Measurements from ENCODE around the gene SLC25A39. TPM values are rescaled to one million over a fixed set of nuclear protein-coding genes. Genes with fewer than 3 reads are reported as not detected.
"Not testable (repeated sequence)": the region's sequence is repeated elsewhere in the genome, so short reads cannot be mapped to it uniquely, and the experiment has no call there.

The SLC25A39 gene
- total RNA-seq, 1 donor from 2014 or later, result 61.2 TPM

GRCh38 chr17:44334315-44334714 is 9.7 kb upstream of the SLC25A39 start:
- Mint-ChIP-seq H3K4me3 (no peak overlapping the region), H3K9me3 (no peaks in the 10 kb centered on the region), H3K27ac (peak overlapping the region; percentile 11), H3K36me3 (no peaks in the 10 kb centered on the region), H3K4me1 (peaks cover 10% of the 10 kb centered on the region), H3K27me3 (ENCODE audit: insufficient read depth, low read depth) (peaks cover 4% of the 10 kb centered on the region)
- no peaks in the 10 kb centered on the region for H3K4me1 ChIP-seq
- H3F3A ChIP-seq (ENCODE audit: low read depth), result peaks cover 9% of the 10 kb centered on the region
- H3K4me2 ChIP-seq, result no peak overlapping the region
- H3K9ac ChIP-seq, result no peak overlapping the region
- no peak overlapping the region for H2AFZ ChIP-seq (replicated peaks)
- TF ChIP-seq EZH2 (IDR thresholded peaks at IDR 0.05) (no peak), EZH2phosphoT487 (IDR thresholded peaks at IDR 0.05) (no peak)
- TF ChIP-seq, protein P1, sequence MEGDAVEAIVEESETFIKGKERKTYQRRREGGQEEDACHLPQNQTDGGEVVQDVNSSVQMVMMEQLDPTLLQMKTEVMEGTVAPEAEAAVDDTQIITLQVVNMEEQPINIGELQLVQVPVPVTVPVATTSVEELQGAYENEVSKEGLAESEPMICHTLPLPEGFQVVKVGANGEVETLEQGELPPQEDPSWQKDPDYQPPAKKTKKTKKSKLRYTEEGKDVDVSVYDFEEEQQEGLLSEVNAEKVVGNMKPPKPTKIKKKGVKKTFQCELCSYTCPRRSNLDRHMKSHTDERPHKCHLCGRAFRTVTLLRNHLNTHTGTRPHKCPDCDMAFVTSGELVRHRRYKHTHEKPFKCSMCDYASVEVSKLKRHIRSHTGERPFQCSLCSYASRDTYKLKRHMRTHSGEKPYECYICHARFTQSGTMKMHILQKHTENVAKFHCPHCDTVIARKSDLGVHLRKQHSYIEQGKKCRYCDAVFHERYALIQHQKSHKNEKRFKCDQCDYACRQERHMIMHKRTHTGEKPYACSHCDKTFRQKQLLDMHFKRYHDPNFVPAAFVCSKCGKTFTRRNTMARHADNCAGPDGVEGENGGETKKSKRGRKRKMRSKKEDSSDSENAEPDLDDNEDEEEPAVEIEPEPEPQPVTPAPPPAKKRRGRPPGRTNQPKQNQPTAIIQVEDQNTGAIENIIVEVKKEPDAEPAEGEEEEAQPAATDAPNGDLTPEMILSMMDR (IDR thresholded peaks at IDR 0.05), result no peak
- H3K27me3 ChIP-seq, result no peaks in the 10 kb centered on the region
- H3K79me2 ChIP-seq (ENCODE audit: low read depth), result no peaks in the 10 kb centered on the region
- H3K36me3 ChIP-seq, result no peaks in the 10 kb centered on the region
- no peak overlapping the region for H3K27ac ChIP-seq
- no peak overlapping the region for H3K4me3 ChIP-seq
- H4K20me1 ChIP-seq (ENCODE audit: low read depth), result no peaks in the 10 kb centered on the region
- H3K9me3 ChIP-seq (ENCODE audit: low read depth), result no peaks in the 10 kb centered on the region
- no peak for DNase-seq (ENCODE audit: low spot score)

- Histone ChIP-seq H3K36me3 (no peaks in the 10 kb centered on the region), H3K27ac (no peak overlapping the region), H3F3A (ENCODE audit: low read depth) (peaks cover 15% of the 10 kb centered on the region), H4K20me1 (ENCODE audit: low read depth) (no peaks in the 10 kb centered on the region), H3K4me3 (no peak overlapping the region), H3K4me1 (no peaks in the 10 kb centered on the region), H3K9ac (no peak overlapping the region), H3K79me2 (ENCODE audit: low read depth) (no peaks in the 10 kb centered on the region), H3K27me3 (no peaks in the 10 kb centered on the region), H2AFZ (replicated peaks) (no peak overlapping the region), H3K9me3 (ENCODE audit: low read depth) (no peaks in the 10 kb centered on the region), H3K4me2 (no peak overlapping the region)
- H3K4me3 Mint-ChIP-seq, result no peak overlapping the region
- no peak overlapping the region for H3K27ac Mint-ChIP-seq
- TF ChIP-seq EZH2phosphoT487 (IDR thresholded peaks at IDR 0.05) (no peak), EZH2 (IDR thresholded peaks at IDR 0.05) (no peak)
- TF ChIP-seq, protein P1 (IDR thresholded peaks at IDR 0.05), result no peak
- no peaks in the 10 kb centered on the region for H3K9me3 Mint-ChIP-seq
- no peaks in the 10 kb centered on the region for H3K36me3 Mint-ChIP-seq
- no peak for DNase-seq (ENCODE audit: low spot score)
- H3K4me1 Mint-ChIP-seq, result peaks cover 10% of the 10 kb centered on the region
- H3K27me3 Mint-ChIP-seq (ENCODE audit: insufficient read depth, low read depth), result peaks cover 4% of the 10 kb centered on the region
Observed at GRCh38 chr17:44333371-44333770, 8.7 kb upstream of the SLC25A39 start.

DNA sequence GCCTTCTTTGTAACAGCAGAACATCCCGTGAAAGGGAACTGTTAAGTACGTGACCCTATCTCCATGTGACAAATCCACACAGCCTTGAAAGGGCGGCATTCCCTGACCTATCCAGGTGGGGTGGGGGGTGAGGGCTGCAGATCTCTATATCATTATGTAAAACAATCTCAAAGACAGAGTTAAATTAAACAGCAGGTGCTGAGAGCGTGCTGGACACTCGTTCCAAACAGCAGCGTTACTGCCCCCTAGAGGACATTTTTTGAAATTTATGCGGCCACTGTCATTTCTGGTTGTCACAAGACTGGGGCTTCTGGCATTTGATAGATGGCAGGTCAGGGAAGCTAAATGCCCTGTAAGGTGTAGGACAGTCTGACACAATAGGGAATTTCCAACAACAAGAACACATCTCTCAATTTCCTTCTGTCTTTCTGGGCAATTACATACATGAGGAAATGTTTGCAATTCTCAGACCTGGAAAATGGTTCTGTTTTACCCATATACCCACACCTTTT is 6.7 kb upstream of the SLC25A39 start:
- H3K36me3 ChIP-seq, result no peaks in the 10 kb centered on the region
- Mint-ChIP-seq H3K4me1 (peaks cover 9% of the 10 kb centered on the region), H3K4me3 (no peak overlapping the region), H3K27me3 (ENCODE audit: insufficient read depth, low read depth) (no peaks in the 10 kb centered on the region), H3K9me3 (no peaks in the 10 kb centered on the region), H3K27ac (no peak overlapping the region), H3K36me3 (no peaks in the 10 kb centered on the region)
- peak; percentile 89 for DNase-seq (ENCODE audit: low spot score)
- H3K79me2 ChIP-seq (ENCODE audit: low read depth), result no peaks in the 10 kb centered on the region
- no peaks in the 10 kb centered on the region for H3K4me1 ChIP-seq
- peaks cover 3% of the 10 kb centered on the region for H3K27me3 ChIP-seq
- H3K4me2 ChIP-seq, result no peak overlapping the region
- H2AFZ ChIP-seq (replicated peaks), result no peak overlapping the region
- no peaks in the 10 kb centered on the region for H4K20me1 ChIP-seq (ENCODE audit: low read depth)
- H3K9ac ChIP-seq, result no peak overlapping the region
- H3K9me3 ChIP-seq (ENCODE audit: low read depth), result no peaks in the 10 kb centered on the region
- TF ChIP-seq EZH2phosphoT487 (IDR thresholded peaks at IDR 0.05), result no peak
- TF ChIP-seq, protein P1 (IDR thresholded peaks at IDR 0.05), result peak; percentile 90
- TF ChIP-seq EZH2 (IDR thresholded peaks at IDR 0.05), result no peak
- peaks cover 19% of the 10 kb centered on the region for H3F3A ChIP-seq (ENCODE audit: low read depth)
- H3K27ac ChIP-seq, result no peak overlapping the region
- H3K4me3 ChIP-seq, result no peak overlapping the region

DNA sequence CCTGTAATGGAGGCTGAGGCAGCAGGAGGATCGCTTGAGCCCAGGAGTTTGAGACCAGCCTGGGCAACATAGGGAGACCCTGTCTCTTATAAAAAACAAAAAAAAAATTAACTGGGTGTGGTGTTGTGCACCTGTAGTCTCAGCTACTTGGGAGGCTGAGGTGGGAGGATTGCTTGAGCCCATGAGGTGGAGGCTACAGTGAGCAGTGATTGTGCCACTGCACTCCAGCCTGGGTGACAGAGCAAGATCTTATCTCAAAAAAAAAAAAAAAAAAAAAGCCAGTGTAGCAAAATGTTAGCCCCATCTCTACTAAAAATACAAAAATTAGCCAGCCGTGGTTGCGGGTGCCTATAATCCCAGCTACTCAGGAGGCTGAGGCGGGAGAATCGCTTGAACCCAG is 5.6 kb upstream of the SLC25A39 start:
- not testable (repeated sequence) for H3K27ac Mint-ChIP-seq; H3K27me3 Mint-ChIP-seq (ENCODE audit: insufficient read depth, low read depth); H3K9ac ChIP-seq; H3K4me3 ChIP-seq; H3K4me2 ChIP-seq; H3K4me3 Mint-ChIP-seq; H3K4me1 Mint-ChIP-seq; H3K9me3 ChIP-seq (ENCODE audit: low read depth); H3K36me3 ChIP-seq; DNase-seq (ENCODE audit: low spot score); H4K20me1 ChIP-seq (ENCODE audit: low read depth); H3K27ac ChIP-seq; H3K9me3 Mint-ChIP-seq; H3K36me3 Mint-ChIP-seq; H3K79me2 ChIP-seq (ENCODE audit: low read depth); H2AFZ ChIP-seq (replicated peaks); H3K4me1 ChIP-seq
- Histone ChIP-seq H3F3A (ENCODE audit: low read depth) (peaks cover 29% of the 10 kb centered on the region), H3K27me3 (peaks cover 13% of the 10 kb centered on the region)

GRCh38 chr17:44329516-44329915 is 4.9 kb upstream of the SLC25A39 start:
- H3K27me3 ChIP-seq, result peaks cover 19% of the 10 kb centered on the region
- peaks cover 34% of the 10 kb centered on the region for H3F3A ChIP-seq (ENCODE audit: low read depth)
- not testable (repeated sequence) for H3K27me3 Mint-ChIP-seq (ENCODE audit: insufficient read depth, low read depth); H3K9me3 Mint-ChIP-seq; H3K4me1 Mint-ChIP-seq; H3K9me3 ChIP-seq (ENCODE audit: low read depth); H3K79me2 ChIP-seq (ENCODE audit: low read depth); H2AFZ ChIP-seq (replicated peaks); H3K9ac ChIP-seq; H3K27ac ChIP-seq; DNase-seq (ENCODE audit: low spot score); H3K36me3 ChIP-seq; H3K36me3 Mint-ChIP-seq; H3K4me1 ChIP-seq; H3K4me2 ChIP-seq; H3K4me3 ChIP-seq; H4K20me1 ChIP-seq (ENCODE audit: low read depth); H3K4me3 Mint-ChIP-seq; H3K27ac Mint-ChIP-seq

Measured in neural progenitor cell (in vitro differentiated cells).